NCI-H2196 treated with DMSO at 0.1 percent for 48 hours (cell line): ENCODE data around the gene ANLN.
"Not testable (repeated sequence)": the region's sequence is repeated elsewhere in the genome, so short reads cannot be mapped to it uniquely, and the experiment has no call there.

Source experiments
- DNase-seq: peaks from one replicate; lab custom pipeline; 2025; ENCODE audit not compliant: unreplicated experiment; lab: John Stamatoyannopoulos, UW

ANLN gene

GRCh38 chr7:36372156-36372555, 17.5 kb upstream of the ANLN start:
- DNase-seq, result no peak

GRCh38 chr7:36378555-36378954, 11.1 kb upstream of the ANLN start:
- DNase-seq, result not testable (repeated sequence)

GRCh38 chr7:36379831-36380504, 9.7 kb upstream of the ANLN start:
- no peak for DNase-seq

- DNase-seq, result no peak
Measured at GRCh38 chr7:36381056-36381455, 8.6 kb upstream of the ANLN start.

- DNase-seq, result not testable (repeated sequence)
Measured at GRCh38 chr7:36383284-36383683, 6.4 kb upstream of the ANLN start.

- DNase-seq, result not testable (repeated sequence)
Measured at GRCh38 chr7:36385646-36386045, 4.0 kb upstream of the ANLN start.

- no peak for DNase-seq
Measured at GRCh38 chr7:36387435-36388231, 2.0 kb upstream of the ANLN start.

GRCh38 chr7:36388423-36388822, 1.2 kb upstream of the ANLN start:
- no peak for DNase-seq

- DNase-seq, result no peak
Measured at GRCh38 chr7:36390199-36391090, 783 bp downstream of the ANLN start.

- DNase-seq, result no peak
Measured at GRCh38 chr7:36391436-36392198, 2.0 kb downstream of the ANLN start.

GRCh38 chr7:36393826-36394225, 4.2 kb downstream of the ANLN start:
- no peak for DNase-seq

- DNase-seq, result no peak
Measured at GRCh38 chr7:36395171-36395894, 5.7 kb downstream of the ANLN start.

GRCh38 chr7:36396150-36396549, 6.5 kb downstream of the ANLN start:
- no peak for DNase-seq

- no peak for DNase-seq
Measured at GRCh38 chr7:36400036-36400435, 10.4 kb downstream of the ANLN start.

GRCh38 chr7:36400606-36401005, 10.9 kb downstream of the ANLN start:
- DNase-seq, result no peak

- DNase-seq, result no peak
Measured at GRCh38 chr7:36403452-36403851, 13.8 kb downstream of the ANLN start.

- DNase-seq, result no peak
Measured at GRCh38 chr7:36404639-36405408, 15.2 kb downstream of the ANLN start.

- DNase-seq, result no peak
Measured at GRCh38 chr7:36405409-36405803, 15.7 kb downstream of the ANLN start.

- DNase-seq, result no peak
Measured at GRCh38 chr7:36406156-36406555, 16.5 kb downstream of the ANLN start.
